H9 (cell line): ENCODE results near the gene CEP350. TPM values are rescaled to one million over a fixed set of nuclear protein-coding genes. Genes with fewer than 3 reads are reported as not detected.

ENCODE experiments used
- DNase-seq: peaks from one replicate; pipeline ENCODE4 v3.0.0-alpha.2; 2017
- H2AFZ ChIP-seq: one replicate; pipeline ENCODE4 v1.6.1; 2013; ENCODE audit warnings: mild to moderate bottlenecking, low read length, control low read depth, moderate library complexity
- H2AK5ac ChIP-seq: 2 replicates; pipeline ENCODE4 v1.6.1; 2013; ENCODE audit warnings: low read length, control low read depth, mixed read lengths; ENCODE audit not compliant: insufficient read length
- H2BK120ac ChIP-seq: one replicate; pipeline ENCODE4 v1.6.1; 2013; ENCODE audit warnings: low read depth, mild to moderate bottlenecking, low read length, control low read depth, inconsistent platforms; ENCODE audit not compliant: poor library complexity, severe bottlenecking
- H2BK12ac ChIP-seq: 2 replicates; pipeline ENCODE4 v1.6.1; 2013; ENCODE audit warnings: low read length, control low read depth, mixed read lengths, low read depth; ENCODE audit not compliant: insufficient read length
- H2BK15ac ChIP-seq: 2 replicates; pipeline ENCODE4 v1.6.1; 2013; ENCODE audit warnings: low read depth, low read length, control low read depth
- H2BK20ac ChIP-seq: one replicate; pipeline ENCODE4 v1.6.1; 2013; ENCODE audit warnings: low read depth, mild to moderate bottlenecking, low read length, control low read depth, inconsistent platforms; ENCODE audit not compliant: poor library complexity, severe bottlenecking
- H2BK5ac ChIP-seq: 2 replicates; pipeline ENCODE4 v1.6.1; 2013; ENCODE audit warnings: low read length, control low read depth, mixed read lengths; ENCODE audit not compliant: insufficient read length
- H3K14ac ChIP-seq: 2 replicates; pipeline ENCODE4 v1.6.1; 2013; ENCODE audit warnings: low read length, control low read depth; ENCODE audit not compliant: insufficient read depth
- H3K18ac ChIP-seq: 2 replicates; pipeline ENCODE4 v1.6.1; 2013; ENCODE audit warnings: low read depth, mild to moderate bottlenecking, mixed read lengths, low read length, control low read depth; ENCODE audit not compliant: insufficient read length
- H3K23ac ChIP-seq: 2 replicates; pipeline ENCODE4 v1.6.1; 2013; ENCODE audit warnings: low read length, control low read depth, mixed read lengths, low read depth; ENCODE audit not compliant: insufficient read length
- H3K23me2 ChIP-seq: 2 replicates; pipeline ENCODE4 v1.6.1; 2013; ENCODE audit warnings: low read depth, mild to moderate bottlenecking, mixed read lengths, low read length, control low read depth; ENCODE audit not compliant: insufficient read length, poor library complexity, severe bottlenecking
- H3K27ac ChIP-seq: 2 replicates; pipeline ENCODE4 v1.5.1; 2013; ENCODE audit warnings: low read length, control low read depth, mixed read lengths, low read depth; ENCODE audit not compliant: insufficient read length
- H3K27me3 ChIP-seq: 2 replicates; pipeline ENCODE4 v1.6.1; 2013; ENCODE audit warnings: low read length, control low read depth, inconsistent platforms; ENCODE audit not compliant: insufficient read depth
- H3K4ac ChIP-seq: 2 replicates; pipeline ENCODE4 v1.6.1; 2013; ENCODE audit warnings: low read depth, mild to moderate bottlenecking, control low read depth, inconsistent platforms, low read length, moderate library complexity
- H3K4me1 ChIP-seq: 2 replicates; pipeline ENCODE4 v1.6.1; 2013; ENCODE audit warnings: low read length, control low read depth, inconsistent platforms; ENCODE audit not compliant: insufficient read depth
- H3K4me2 ChIP-seq: 2 replicates; pipeline ENCODE4 v1.6.1; 2013; ENCODE audit warnings: low read length, control low read depth, mixed read lengths; ENCODE audit not compliant: insufficient read length, insufficient read depth
- H3K56ac ChIP-seq: 2 replicates; pipeline ENCODE4 v1.6.1; 2013; ENCODE audit warnings: low read depth, mild to moderate bottlenecking, mixed read lengths, low read length, control low read depth; ENCODE audit not compliant: insufficient read length
- H3K79me1 ChIP-seq: 2 replicates; pipeline ENCODE4 v1.6.1; 2013; ENCODE audit warnings: low read depth, mild to moderate bottlenecking, moderate library complexity, low read length, control low read depth, inconsistent platforms; ENCODE audit not compliant: insufficient read depth, poor library complexity, severe bottlenecking
- H3K79me2 ChIP-seq: 2 replicates; pipeline ENCODE4 v1.6.1; 2013; ENCODE audit warnings: low read length, control low read depth, inconsistent platforms; ENCODE audit not compliant: insufficient read depth
- H3K9ac ChIP-seq: 2 replicates; pipeline ENCODE4 v1.6.1; 2013; ENCODE audit warnings: low read length, control low read depth, mixed read lengths; ENCODE audit not compliant: insufficient read length; ENCODE audit errors: extremely low read depth
- H3K9me3 ChIP-seq: one replicate; pipeline ENCODE4 v1.6.1; 2013; ENCODE audit warnings: low read depth, low read length, inconsistent platforms; ENCODE audit not compliant: control insufficient read depth
- H3T11ph ChIP-seq: one replicate; pipeline ENCODE4 v1.6.1; 2013; ENCODE audit warnings: mild to moderate bottlenecking, low read length, control low read depth, inconsistent platforms
- H4K20me1 ChIP-seq: one replicate; pipeline ENCODE4 v1.6.1; 2013; ENCODE audit not compliant: control insufficient read depth, insufficient read length, insufficient read depth
- H4K5ac ChIP-seq: 2 replicates; pipeline ENCODE4 v1.6.1; 2013; ENCODE audit warnings: low read depth, mild to moderate bottlenecking, mixed read lengths, low read length, control low read depth; ENCODE audit not compliant: insufficient read length
- H4K8ac ChIP-seq: replicated peaks from 2 replicates; pipeline ENCODE4 v1.6.1; 2013; ENCODE audit warnings: low read length, control low read depth, mixed read lengths, low read depth; ENCODE audit not compliant: insufficient read length
- H4K91ac ChIP-seq: 2 replicates; pipeline ENCODE4 v1.6.1; 2013; ENCODE audit warnings: low read depth, mild to moderate bottlenecking, moderate library complexity, mixed read lengths, low read length, control low read depth; ENCODE audit not compliant: insufficient read length
- H3K27ac Mint-ChIP-seq, 3 experiments: 2 replicates in 2 of 3; 3 replicates in 1 of 3; pipeline ENCODE4 v1.8.0; 2020 to 2021; ENCODE audit warnings: mixed read lengths in 3 of 3, mild to moderate bottlenecking in 1 of 3, moderate library complexity in 1 of 3
- H3K27me3 Mint-ChIP-seq: 2 replicates; pipeline ENCODE4 v1.8.0; 2021; ENCODE audit warnings: low read depth, mild to moderate bottlenecking, moderate library complexity, mixed read lengths
- H3K36me3 Mint-ChIP-seq, 3 experiments: 2 replicates in 2 of 3; 3 replicates in 1 of 3; pipeline ENCODE4 v1.8.0; 2020 to 2021; ENCODE audit warnings: low read depth in 3 of 3, mixed read lengths in 3 of 3; ENCODE audit not compliant: insufficient read depth in 1 of 3
- H3K4me1 Mint-ChIP-seq, 2 experiments: 2 replicates each; pipeline ENCODE4 v1.8.0; 2020; ENCODE audit warnings: mixed read lengths in 2 of 2
- H3K4me3 Mint-ChIP-seq, 2 experiments: 2 replicates in 1 of 2; 3 replicates in 1 of 2; pipeline ENCODE4 v1.8.0; 2020 to 2021; ENCODE audit warnings: mild to moderate bottlenecking in 2 of 2, mixed read lengths in 2 of 2, moderate library complexity in 1 of 2
- H3K9me3 Mint-ChIP-seq, 2 experiments: 2 replicates in 1 of 2; 3 replicates in 1 of 2; pipeline ENCODE4 v1.8.0; 2020; ENCODE audit warnings: mild to moderate bottlenecking in 2 of 2, mixed read lengths in 2 of 2, moderate library complexity in 1 of 2
- WGBS: extraction: QIAGEN DNeasy Blood & Tissue Kit; methylation state at CpG from one replicate; pipeline ENCODE4 v1.1.7; 2013; ENCODE audit warnings: missing lambda C conversion rate, low lambda C conversion rate, mixed read lengths; ENCODE audit not compliant: insufficient read length; ENCODE audit errors: extremely low coverage; 5-methylcytosine and 5-hydroxymethylcytosine counted together
- total RNA-seq: library from RNA; stranded (reverse); gene quantifications from 2 replicates; pipeline ENCODE4 v1.2.1, GENCODE V29; 2021
- TF ChIP-seq, protein P1 (sequence below): fragments of 200-600 bp; sonication (generic); conservative IDR thresholded peaks from 3 replicates; pipeline ENCODE4 v1.8.0; 2021; ENCODE audit warnings: antibody characterized with exemption, mild to moderate bottlenecking

CEP350 gene
- total RNA-seq, 1 experiment from 2014 or later, result 39.2 TPM

GRCh38 chr1:180029524-180030135 lies 75.0 kb downstream of the CEP350 start:
- Histone ChIP-seq H4K5ac (no peak overlapping the region), H3K79me1 (no peaks in the 10 kb centered on the region), H2BK5ac (no peak overlapping the region), H3K27me3 (no peaks in the 10 kb centered on the region), H2BK15ac (no peak overlapping the region), H3K4ac (no peak overlapping the region), H3K9me3 (no peaks in the 10 kb centered on the region), H4K20me1 (no peaks in the 10 kb centered on the region), H2AFZ (no peak overlapping the region), H3K9ac (no peak overlapping the region), H2BK20ac (no peak overlapping the region), H3K23ac (no peak overlapping the region), H3K56ac (no peak overlapping the region), H3K27ac (no peak overlapping the region), H3K4me1 (no peaks in the 10 kb centered on the region), H3K18ac (no peak overlapping the region), H2BK120ac (no peak overlapping the region), H3K4me2 (no peak overlapping the region), H2BK12ac (no peak overlapping the region), H3K14ac (no peak overlapping the region), H4K91ac (no peak overlapping the region), H2AK5ac (no peak overlapping the region), H3K79me2 (no peaks in the 10 kb centered on the region), H3K23me2 (no peaks in the 10 kb centered on the region), H3T11ph (no peak overlapping the region), H4K8ac (no peak overlapping the region)
- H3K4me3 Mint-ChIP-seq, result no peak overlapping the region
- H3K27ac Mint-ChIP-seq, result no peak overlapping the region
- WGBS, result no CpG with 5 or more reads among the region's 7 CpGs
- peaks cover 17 to 36% (median 23%) of the 10 kb centered on the region in 3 experiments for H3K36me3 Mint-ChIP-seq
- DNase-seq, result no peak
- H3K4me1 Mint-ChIP-seq, result no peaks in the 10 kb centered on the region
- no peaks in the 10 kb centered on the region for H3K27me3 Mint-ChIP-seq
- H3K9me3 Mint-ChIP-seq, result no peaks in the 10 kb centered on the region
- TF ChIP-seq, protein P1, sequence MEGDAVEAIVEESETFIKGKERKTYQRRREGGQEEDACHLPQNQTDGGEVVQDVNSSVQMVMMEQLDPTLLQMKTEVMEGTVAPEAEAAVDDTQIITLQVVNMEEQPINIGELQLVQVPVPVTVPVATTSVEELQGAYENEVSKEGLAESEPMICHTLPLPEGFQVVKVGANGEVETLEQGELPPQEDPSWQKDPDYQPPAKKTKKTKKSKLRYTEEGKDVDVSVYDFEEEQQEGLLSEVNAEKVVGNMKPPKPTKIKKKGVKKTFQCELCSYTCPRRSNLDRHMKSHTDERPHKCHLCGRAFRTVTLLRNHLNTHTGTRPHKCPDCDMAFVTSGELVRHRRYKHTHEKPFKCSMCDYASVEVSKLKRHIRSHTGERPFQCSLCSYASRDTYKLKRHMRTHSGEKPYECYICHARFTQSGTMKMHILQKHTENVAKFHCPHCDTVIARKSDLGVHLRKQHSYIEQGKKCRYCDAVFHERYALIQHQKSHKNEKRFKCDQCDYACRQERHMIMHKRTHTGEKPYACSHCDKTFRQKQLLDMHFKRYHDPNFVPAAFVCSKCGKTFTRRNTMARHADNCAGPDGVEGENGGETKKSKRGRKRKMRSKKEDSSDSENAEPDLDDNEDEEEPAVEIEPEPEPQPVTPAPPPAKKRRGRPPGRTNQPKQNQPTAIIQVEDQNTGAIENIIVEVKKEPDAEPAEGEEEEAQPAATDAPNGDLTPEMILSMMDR, result no peak
